ENCODE measurements around the gene KLHL6.

DNA sequence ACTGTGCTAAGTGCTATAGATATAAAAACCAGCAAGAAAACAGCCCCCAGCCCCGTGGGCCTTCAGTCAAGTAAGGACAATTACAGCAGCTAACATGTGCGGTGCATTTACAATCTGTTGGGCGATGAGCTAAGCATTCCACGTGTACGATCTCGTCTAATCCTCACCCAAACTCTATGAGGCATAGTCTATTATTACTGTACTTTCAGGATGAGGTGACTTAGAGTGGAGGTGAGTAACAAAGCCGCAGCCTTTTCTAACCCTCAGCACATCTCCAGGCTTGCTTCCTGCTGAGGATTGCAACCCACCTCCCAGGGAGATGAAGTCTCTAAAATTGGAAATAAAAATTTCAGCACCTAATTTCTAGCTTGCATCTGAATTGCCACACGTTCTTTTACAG is 73.9 kb downstream of the KLHL6 start:
- TF ChIP-seq, protein P1, sequence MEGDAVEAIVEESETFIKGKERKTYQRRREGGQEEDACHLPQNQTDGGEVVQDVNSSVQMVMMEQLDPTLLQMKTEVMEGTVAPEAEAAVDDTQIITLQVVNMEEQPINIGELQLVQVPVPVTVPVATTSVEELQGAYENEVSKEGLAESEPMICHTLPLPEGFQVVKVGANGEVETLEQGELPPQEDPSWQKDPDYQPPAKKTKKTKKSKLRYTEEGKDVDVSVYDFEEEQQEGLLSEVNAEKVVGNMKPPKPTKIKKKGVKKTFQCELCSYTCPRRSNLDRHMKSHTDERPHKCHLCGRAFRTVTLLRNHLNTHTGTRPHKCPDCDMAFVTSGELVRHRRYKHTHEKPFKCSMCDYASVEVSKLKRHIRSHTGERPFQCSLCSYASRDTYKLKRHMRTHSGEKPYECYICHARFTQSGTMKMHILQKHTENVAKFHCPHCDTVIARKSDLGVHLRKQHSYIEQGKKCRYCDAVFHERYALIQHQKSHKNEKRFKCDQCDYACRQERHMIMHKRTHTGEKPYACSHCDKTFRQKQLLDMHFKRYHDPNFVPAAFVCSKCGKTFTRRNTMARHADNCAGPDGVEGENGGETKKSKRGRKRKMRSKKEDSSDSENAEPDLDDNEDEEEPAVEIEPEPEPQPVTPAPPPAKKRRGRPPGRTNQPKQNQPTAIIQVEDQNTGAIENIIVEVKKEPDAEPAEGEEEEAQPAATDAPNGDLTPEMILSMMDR (IDR thresholded peaks at IDR 0.05) = no peak
- TF ChIP-seq, protein P2, sequence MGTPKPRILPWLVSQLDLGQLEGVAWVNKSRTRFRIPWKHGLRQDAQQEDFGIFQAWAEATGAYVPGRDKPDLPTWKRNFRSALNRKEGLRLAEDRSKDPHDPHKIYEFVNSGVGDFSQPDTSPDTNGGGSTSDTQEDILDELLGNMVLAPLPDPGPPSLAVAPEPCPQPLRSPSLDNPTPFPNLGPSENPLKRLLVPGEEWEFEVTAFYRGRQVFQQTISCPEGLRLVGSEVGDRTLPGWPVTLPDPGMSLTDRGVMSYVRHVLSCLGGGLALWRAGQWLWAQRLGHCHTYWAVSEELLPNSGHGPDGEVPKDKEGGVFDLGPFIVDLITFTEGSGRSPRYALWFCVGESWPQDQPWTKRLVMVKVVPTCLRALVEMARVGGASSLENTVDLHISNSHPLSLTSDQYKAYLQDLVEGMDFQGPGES (IDR thresholded peaks at IDR 0.05; ENCODE audit: low read depth, low read length) = no peak
- TF ChIP-seq FOXM1 (IDR thresholded peaks at IDR 0.05; ENCODE audit: low read depth) (no peak), SMC3 (IDR thresholded peaks at IDR 0.05; ENCODE audit: low read depth, low read length) (no peak)

All from SK-N-SH (cell line).